SK-MEL-5 (cell line): ENCODE measurements around the gene CTU2. TPM values are rescaled to one million over a fixed set of nuclear protein-coding genes. Genes with fewer than 3 reads are reported as not detected.
"Not testable (repeated sequence)": the region's sequence is repeated elsewhere in the genome, so short reads cannot be mapped to it uniquely, and the experiment has no call there.

Experiments
- DNase-seq: peaks from one replicate; pipeline ENCODE4 v3.0.0-alpha.2; 2016; ENCODE audit warnings: low read depth, low spot score
- in situ Hi-C: cut with HindIII; loops from 2 replicates; pipeline ENCODE4 v1.10.0; 2016; ENCODE audit warnings: low sequenced_read_pairs, high pct_unique_total_duplicates, low pct_unique_long_range_greater_than_20kb
- polyA plus RNA-seq, 2 experiments: library from polyadenylated mRNA; depleted of rRNA; stranded (reverse); fragments of >200 nt; gene quantifications; 2 replicates each; pipeline ENCODE4 v1.2.3, GENCODE V29; 2015
- total RNA-seq: library from RNA; depleted of rRNA; stranded (reverse); fragments of >200 nt; shearing (Covaris generic); gene quantifications from 2 replicates; pipeline ENCODE4 v1.2.3, GENCODE V29; 2014; rRNA removed

Gene CTU2
- 15.1 and 15.5 TPM in 2 replicates for total RNA-seq
- 29.3 and 31.6 TPM in 2 replicates for polyA plus RNA-seq (2015; cell fraction: cytosol; rRNA removed)
- 49.2 and 49.5 TPM in 2 replicates for polyA plus RNA-seq (2015; cell fraction: nucleus; rRNA removed)

- DNase-seq, result peak; percentile 77
- in situ Hi-C loops, result no loop called here
Observed at GRCh38 chr16:88706229-88706964, at the start of gene CTU2, which contains the start of gene RNF166. Gene CTU2, plus strand, starts transcription at chr16:88706503. Its CDS starts 28 bp downstream, at chr16:88706531. Gene RNF166, minus strand, starts transcription at chr16:88706408. Its CDS starts 83 bp downstream, at chr16:88706325.

GRCh38 chr16:88657371-88657770 lies 48.9 kb upstream of the CTU2 start:
- in situ Hi-C loops, result no loop called here
- no peak for DNase-seq

- no peak for DNase-seq
- in situ Hi-C loops, result no loop called here
Observed at GRCh38 chr16:88658714-88659113, 47.6 kb upstream of the CTU2 start.

- no peak for DNase-seq
- in situ Hi-C loops, result no loop called here
Observed at GRCh38 chr16:88659160-88659559, 47.1 kb upstream of the CTU2 start.

- DNase-seq, result no peak
- in situ Hi-C loops, result no loop called here
Observed at GRCh38 chr16:88661468-88661867, 44.8 kb upstream of the CTU2 start.

GRCh38 chr16:88662222-88662842 lies 44.0 kb upstream of the CTU2 start:
- in situ Hi-C loops, result no loop called here
- DNase-seq, result no peak

- DNase-seq, result peak; percentile 95
- in situ Hi-C loops, result no loop called here
Observed at GRCh38 chr16:88662843-88663606, 43.3 kb upstream of the CTU2 start, which contains the start of gene MVD. Gene MVD, minus strand, starts transcription at chr16:88663091. Its CDS starts 11 bp downstream, at chr16:88663080.

GRCh38 chr16:88665148-88665547 lies 41.2 kb upstream of the CTU2 start:
- no peak for DNase-seq
- in situ Hi-C loops, result no loop called here

- in situ Hi-C loops, result no loop called here
- DNase-seq, result no peak
Observed at GRCh38 chr16:88665570-88665969, 40.7 kb upstream of the CTU2 start.

- no peak for DNase-seq
- in situ Hi-C loops, result no loop called here
Observed at GRCh38 chr16:88667461-88667860, 38.8 kb upstream of the CTU2 start.

- in situ Hi-C loops, DNase-seq: not testable (repeated sequence)
Observed at GRCh38 chr16:88669493-88669892, 36.8 kb upstream of the CTU2 start.

- no peak for DNase-seq
- in situ Hi-C loops, result no loop called here
Observed at GRCh38 chr16:88669980-88670379, 36.3 kb upstream of the CTU2 start.

- in situ Hi-C loops, result no loop called here
- DNase-seq, result no peak
Observed at GRCh38 chr16:88671806-88672205, 34.5 kb upstream of the CTU2 start.

GRCh38 chr16:88672776-88673175 lies 33.5 kb upstream of the CTU2 start:
- DNase-seq, result peak; percentile 54
- in situ Hi-C loops, result no loop called here

- DNase-seq, result no peak
- in situ Hi-C loops, result no loop called here
Observed at GRCh38 chr16:88673716-88674379, 32.5 kb upstream of the CTU2 start.

- no peak for DNase-seq
- in situ Hi-C loops, result no loop called here
Observed at GRCh38 chr16:88676502-88677242, 29.6 kb upstream of the CTU2 start.

- DNase-seq, result no peak
- in situ Hi-C loops, result no loop called here
Observed at GRCh38 chr16:88677721-88678120, 28.6 kb upstream of the CTU2 start.
